Peyer's patch (tissue), 4 donors: ENCODE measurements around the gene FOXE1. TPM values are rescaled to one million over a fixed set of nuclear protein-coding genes. Genes with fewer than 3 reads are reported as not detected.

Experiments used
- DNase-seq, 3 donors: peaks; one replicate each; pipeline ENCODE4 v3.0.0-alpha.2; 2017 to 2019
- H3K27ac ChIP-seq, 4 donors: fragments of 200-600 bp; sonication (generic); one replicate each; pipeline ENCODE4 v1.5.1; 2016 to 2019
- H3K27me3 ChIP-seq, 2 donors: fragments of 200-600 bp; sonication (generic); one replicate each; pipeline ENCODE4 v1.5.1; 2019
- H3K36me3 ChIP-seq, 3 donors: fragments of 200-600 bp; sonication (generic); one replicate each; pipeline ENCODE4 v1.5.1; 2016 to 2019
- H3K4me1 ChIP-seq, 4 donors: fragments of 200-600 bp; sonication (generic); one replicate each; pipeline ENCODE4 v1.5.1; 2016 to 2019
- H3K4me3 ChIP-seq, 4 donors: fragments of 200-600 bp; sonication (generic); 1 replicate in 3 of 4; 2 replicates in 1 of 4; pipeline ENCODE4 v1.5.1; 2016 to 2019; ENCODE audit warnings: mild to moderate bottlenecking in 1 of 4
- H3K9me3 ChIP-seq, 4 donors: fragments of 200-600 bp; sonication (generic); one replicate each; pipeline ENCODE4 v1.5.1; 2016 to 2019; ENCODE audit warnings: mild to moderate bottlenecking in 1 of 4
- POLR2A ChIP-seq, 2 donors: fragments of 450-650 bp; IDR thresholded peaks; one replicate each; pipeline ENCODE4 v1.5.1; 2017; ENCODE audit warnings: antibody characterized with exemption in 2 of 2, mild to moderate bottlenecking in 2 of 2, moderate library complexity in 2 of 2
- total RNA-seq, 4 donors: library from RNA; depleted of rRNA; stranded (reverse); fragments of >200 nt; gene quantifications; one replicate each; pipeline ENCODE4 v1.1.0, GENCODE V29; 2016
- TF ChIP-seq, protein P1 (sequence below), 6 experiments: fragments of 450-650 bp in 4 of 6; fragments of 200-600 bp in 2 of 6; sonication (generic) in 1 of 6; IDR thresholded peaks; one replicate each; pipeline ENCODE4 v1.5.1; 2017 to 2019; ENCODE audit warnings: antibody characterized with exemption in 6 of 6, mild to moderate bottlenecking in 3 of 6, moderate library complexity in 1 of 6

FOXE1 gene
- total RNA-seq, 4 donors from 2014 or later: not detected

DNA sequence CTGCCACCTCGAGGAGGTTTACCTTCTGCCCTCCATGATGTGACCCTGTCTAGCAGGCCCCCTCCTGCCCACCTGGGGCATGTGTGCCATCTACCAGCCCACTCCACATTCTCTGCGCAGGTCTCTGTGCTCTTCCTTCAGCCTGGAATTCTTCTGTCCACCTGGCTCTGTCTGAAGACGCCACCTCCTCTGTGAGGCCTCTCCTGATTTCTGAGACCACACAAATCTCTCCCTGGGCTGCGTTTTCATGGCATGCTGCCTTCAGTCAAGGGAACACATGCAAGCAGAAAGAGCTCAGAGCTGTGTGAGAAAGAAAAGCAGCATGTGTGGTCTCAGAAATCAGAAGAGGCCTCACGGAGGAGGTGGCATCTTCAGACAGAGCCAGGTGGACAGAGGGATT is 22.1 kb downstream of the FOXE1 start:
- H3K9me3 ChIP-seq: no peaks in the 10 kb centered on the region
- H3K27ac ChIP-seq: no peak overlapping the region
- H3K4me1 ChIP-seq: no peaks in the 10 kb centered on the region
- no peak overlapping the region for H3K4me3 ChIP-seq
- H3K36me3 ChIP-seq: no peaks in the 10 kb centered on the region
- no peak for DNase-seq
- TF ChIP-seq POLR2A (IDR thresholded peaks at IDR 0.05): no peak
- H3K27me3 ChIP-seq: no peaks in the 10 kb centered on the region

DNA sequence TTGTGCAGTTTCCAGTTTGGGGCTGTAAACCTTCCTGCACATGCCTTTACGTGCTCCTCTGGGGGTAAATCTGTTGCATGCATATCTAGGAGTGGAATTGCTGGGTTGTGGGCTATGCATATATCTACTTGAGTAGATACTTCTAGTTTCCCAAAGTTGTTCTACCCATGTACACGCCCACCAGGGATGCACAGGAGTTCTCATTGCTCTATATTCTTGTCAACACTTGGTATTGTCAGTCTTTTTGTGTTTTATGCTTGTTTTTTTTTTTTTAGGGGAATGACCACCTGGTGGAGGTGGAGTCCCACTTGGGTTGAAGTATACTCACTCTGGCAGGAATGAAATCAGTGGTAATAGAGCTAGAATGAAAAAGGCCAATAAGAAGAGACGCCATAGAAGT is 23.0 kb downstream of the FOXE1 start:
- no peak for DNase-seq
- H3K27me3 ChIP-seq: no peaks in the 10 kb centered on the region
- no peak for TF ChIP-seq POLR2A (IDR thresholded peaks at IDR 0.05)
- TF ChIP-seq, protein P1, sequence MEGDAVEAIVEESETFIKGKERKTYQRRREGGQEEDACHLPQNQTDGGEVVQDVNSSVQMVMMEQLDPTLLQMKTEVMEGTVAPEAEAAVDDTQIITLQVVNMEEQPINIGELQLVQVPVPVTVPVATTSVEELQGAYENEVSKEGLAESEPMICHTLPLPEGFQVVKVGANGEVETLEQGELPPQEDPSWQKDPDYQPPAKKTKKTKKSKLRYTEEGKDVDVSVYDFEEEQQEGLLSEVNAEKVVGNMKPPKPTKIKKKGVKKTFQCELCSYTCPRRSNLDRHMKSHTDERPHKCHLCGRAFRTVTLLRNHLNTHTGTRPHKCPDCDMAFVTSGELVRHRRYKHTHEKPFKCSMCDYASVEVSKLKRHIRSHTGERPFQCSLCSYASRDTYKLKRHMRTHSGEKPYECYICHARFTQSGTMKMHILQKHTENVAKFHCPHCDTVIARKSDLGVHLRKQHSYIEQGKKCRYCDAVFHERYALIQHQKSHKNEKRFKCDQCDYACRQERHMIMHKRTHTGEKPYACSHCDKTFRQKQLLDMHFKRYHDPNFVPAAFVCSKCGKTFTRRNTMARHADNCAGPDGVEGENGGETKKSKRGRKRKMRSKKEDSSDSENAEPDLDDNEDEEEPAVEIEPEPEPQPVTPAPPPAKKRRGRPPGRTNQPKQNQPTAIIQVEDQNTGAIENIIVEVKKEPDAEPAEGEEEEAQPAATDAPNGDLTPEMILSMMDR (IDR thresholded peaks at IDR 0.05): no peak
- no peaks in the 10 kb centered on the region for H3K9me3 ChIP-seq
- H3K4me1 ChIP-seq: no peaks in the 10 kb centered on the region
- H3K27ac ChIP-seq: no peak overlapping the region
- H3K36me3 ChIP-seq: no peaks in the 10 kb centered on the region
- H3K4me3 ChIP-seq: no peak overlapping the region

DNA sequence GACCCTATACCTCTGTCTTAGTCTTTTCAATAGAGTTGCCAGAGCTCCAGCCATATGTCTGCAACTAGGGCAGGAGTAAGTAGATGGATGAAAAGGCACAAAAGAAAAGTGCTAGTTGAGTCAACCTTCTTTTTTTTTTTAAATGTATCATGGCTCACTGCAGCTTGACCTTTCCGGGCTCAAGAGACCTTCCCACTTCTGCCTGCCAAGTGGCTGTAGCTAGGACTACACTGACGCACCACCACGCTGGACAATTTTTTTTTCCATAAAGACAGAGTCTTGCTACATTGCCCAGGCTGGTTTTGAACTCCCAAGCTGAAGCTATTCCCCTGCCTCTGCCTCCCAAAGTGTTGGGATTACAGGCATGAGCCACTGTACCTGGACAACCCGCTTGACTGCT is 27.3 kb downstream of the FOXE1 start:
- no peaks in the 10 kb centered on the region for H3K36me3 ChIP-seq
- no peak for DNase-seq
- H3K27ac ChIP-seq: no peak overlapping the region
- H3K4me3 ChIP-seq: no peak overlapping the region
- H3K27me3 ChIP-seq: no peaks in the 10 kb centered on the region
- no peaks in the 10 kb centered on the region for H3K9me3 ChIP-seq
- TF ChIP-seq, protein P1 (IDR thresholded peaks at IDR 0.05): no peak
- TF ChIP-seq POLR2A (IDR thresholded peaks at IDR 0.05): no peak
- no peaks in the 10 kb centered on the region for H3K4me1 ChIP-seq

DNA sequence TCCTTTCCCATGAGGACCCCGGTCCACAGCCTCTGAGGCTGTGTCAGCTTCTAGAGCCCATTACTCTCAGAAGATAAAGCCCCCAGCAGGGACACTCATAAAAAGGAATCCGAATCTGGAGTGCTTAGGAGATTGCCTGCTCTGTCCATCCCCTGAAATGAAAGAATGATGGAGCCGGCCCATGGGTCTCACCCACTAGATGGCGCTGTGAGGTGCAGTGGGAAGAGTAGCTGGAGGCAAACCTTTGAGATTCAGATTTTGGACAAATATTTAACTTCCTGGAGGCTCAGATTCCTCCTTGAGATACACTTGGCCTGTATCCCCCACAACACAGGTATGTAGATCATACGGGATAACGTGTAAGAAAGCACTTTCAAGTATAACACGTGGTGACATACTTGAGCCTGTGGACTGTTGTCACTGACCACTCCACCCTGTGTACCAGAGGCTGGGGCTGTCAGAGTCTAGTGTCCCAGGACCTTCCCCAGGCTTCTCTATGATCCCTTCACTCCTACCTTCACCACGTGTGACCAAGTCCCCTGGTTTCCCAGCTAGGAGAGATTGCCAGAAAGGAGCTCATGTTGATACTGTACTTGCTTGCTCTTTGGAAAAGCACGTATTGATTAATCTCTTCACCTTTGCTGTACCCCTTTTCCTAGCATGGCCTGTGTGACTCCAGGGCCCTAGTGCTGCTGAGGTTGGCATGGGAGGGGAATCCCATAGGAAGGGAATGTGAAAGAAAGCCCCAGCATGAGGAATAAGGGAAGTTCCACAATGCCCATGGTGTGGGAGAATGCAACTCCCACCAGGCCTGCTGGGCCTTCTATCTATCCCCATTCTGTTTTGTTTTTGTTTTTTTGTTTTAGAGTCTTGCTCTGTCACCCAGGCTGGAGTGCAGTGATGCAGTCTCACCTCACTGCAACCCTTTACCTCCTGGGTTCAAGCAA is 37.2 kb downstream of the FOXE1 start:
- Histone ChIP-seq H3K36me3 (no peaks in the 10 kb centered on the region), H3K4me3 (no peak overlapping the region), H3K27me3 (no peaks in the 10 kb centered on the region), H3K27ac (no peak overlapping the region), H3K4me1 (no peaks in the 10 kb centered on the region), H3K9me3 (no peaks in the 10 kb centered on the region)
- TF ChIP-seq, protein P1 (IDR thresholded peaks at IDR 0.05): peak in 5 of 6 experiments; percentile 25 to 65 (median 41)
- TF ChIP-seq POLR2A (IDR thresholded peaks at IDR 0.05): no peak
- peak in 2 of 3 donors; percentile 47 to 72 for DNase-seq

DNA sequence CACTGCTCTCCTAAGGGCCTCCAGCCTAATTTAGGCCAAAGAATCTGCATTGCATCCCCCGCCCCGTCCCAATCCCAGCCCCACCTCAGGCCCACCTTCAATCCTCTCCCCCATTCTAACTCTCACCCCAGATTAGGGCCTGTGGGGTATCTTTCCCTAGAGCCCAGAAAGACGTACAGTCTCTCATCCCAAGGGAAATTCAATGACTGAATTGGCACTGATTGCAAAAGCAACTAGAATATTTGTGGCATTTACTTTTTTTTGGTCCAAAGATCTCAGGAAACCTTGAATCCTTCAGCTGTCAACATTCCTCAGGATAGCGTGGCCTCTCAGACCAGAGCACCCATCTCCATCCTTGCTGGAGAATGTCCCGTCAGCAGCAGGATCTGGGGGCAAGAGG is 38.7 kb downstream of the FOXE1 start:
- TF ChIP-seq, protein P1 (IDR thresholded peaks at IDR 0.05): no peak
- TF ChIP-seq POLR2A (IDR thresholded peaks at IDR 0.05): no peak

DNA sequence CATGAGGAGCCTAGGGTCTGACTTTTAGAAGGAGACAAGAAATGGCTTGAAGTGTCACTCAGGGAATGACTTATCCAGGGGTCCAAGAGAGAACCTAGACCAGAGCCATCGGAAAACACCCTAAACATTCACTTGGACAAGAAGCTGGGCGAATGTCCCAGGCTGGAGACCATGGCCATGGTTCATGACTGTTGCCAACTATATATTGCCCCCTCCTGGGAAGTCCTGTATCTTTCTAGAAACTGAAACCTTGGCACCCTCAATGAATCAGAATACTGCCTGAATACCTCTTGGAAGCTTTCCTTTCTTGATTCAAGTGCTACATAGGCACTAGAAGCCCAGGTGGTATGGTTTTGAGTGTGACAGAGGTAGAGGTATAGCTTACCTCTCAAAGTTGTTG is 39.4 kb downstream of the FOXE1 start:
- H3K4me3 ChIP-seq: no peak overlapping the region
- TF ChIP-seq POLR2A (IDR thresholded peaks at IDR 0.05): no peak
- TF ChIP-seq, protein P1 (IDR thresholded peaks at IDR 0.05): no peak
- DNase-seq: no peak

More for the DNA sequence above, 38.7 kb downstream of the FOXE1 start:
- Histone ChIP-seq H3K27me3 (no peaks in the 10 kb centered on the region), H3K4me1 (no peaks in the 10 kb centered on the region), H3K36me3 (no peaks in the 10 kb centered on the region), H3K4me3 (no peak overlapping the region), H3K27ac (no peak overlapping the region), H3K9me3 (no peaks in the 10 kb centered on the region)
- no peak for DNase-seq

More for the DNA sequence above, 39.4 kb downstream of the FOXE1 start:
- Histone ChIP-seq H3K9me3 (no peaks in the 10 kb centered on the region), H3K4me1 (no peaks in the 10 kb centered on the region), H3K27ac (no peak overlapping the region), H3K36me3 (no peaks in the 10 kb centered on the region), H3K27me3 (no peaks in the 10 kb centered on the region)
